GM19455 (cell line): ENCODE measurements around the gene RABGAP1L.

Source experiments
- ATAC-seq: cut with Tn5 transposase; IDR thresholded peaks from one replicate; pipeline ENCODE4 v1.9.1; 2021; ENCODE audit not compliant: unreplicated experiment

The RABGAP1L gene

GRCh38 chr1:174194461-174194860 is 35.1 kb downstream of the RABGAP1L start:
- no peak for ATAC-seq

DNA sequence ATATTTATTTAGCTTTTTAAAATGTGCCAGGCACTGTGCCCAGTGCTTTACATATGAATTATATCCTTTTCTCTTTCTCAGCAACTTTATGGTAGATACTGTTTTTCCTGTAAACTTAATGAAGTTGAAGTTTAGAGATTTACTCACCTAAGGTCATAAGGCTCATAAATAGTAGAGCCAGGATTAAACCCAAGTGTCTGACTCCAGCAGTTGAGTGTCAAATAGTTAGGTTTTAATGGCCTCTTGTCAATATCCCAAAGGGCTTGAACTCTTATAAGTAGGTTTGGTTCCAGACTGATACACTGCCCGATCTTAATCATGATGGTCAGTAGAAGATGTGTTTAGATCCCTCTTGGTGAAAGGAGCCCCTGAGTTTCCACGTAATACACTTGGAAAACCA is 37.8 kb downstream of the RABGAP1L start:
- ATAC-seq = no peak

DNA sequence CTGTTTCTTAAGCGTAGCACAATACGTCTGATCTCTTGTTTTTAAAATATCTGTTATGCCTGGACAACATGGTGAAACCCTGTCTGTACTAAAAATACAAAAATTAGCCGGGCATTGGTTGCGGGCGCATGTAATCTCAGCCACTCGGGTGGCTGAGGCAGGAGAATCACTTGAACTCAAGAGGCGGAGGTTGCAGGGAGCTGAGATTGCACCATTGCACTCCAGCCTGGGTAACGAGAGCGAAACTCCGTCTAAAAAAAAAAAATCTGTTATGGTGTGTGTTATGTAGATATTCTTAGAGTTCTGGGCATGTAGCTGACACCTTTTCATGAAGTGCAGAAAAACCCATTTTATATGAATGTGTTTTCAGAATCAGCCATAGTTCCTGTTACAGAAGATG is 38.2 kb downstream of the RABGAP1L start:
- no peak for ATAC-seq

DNA sequence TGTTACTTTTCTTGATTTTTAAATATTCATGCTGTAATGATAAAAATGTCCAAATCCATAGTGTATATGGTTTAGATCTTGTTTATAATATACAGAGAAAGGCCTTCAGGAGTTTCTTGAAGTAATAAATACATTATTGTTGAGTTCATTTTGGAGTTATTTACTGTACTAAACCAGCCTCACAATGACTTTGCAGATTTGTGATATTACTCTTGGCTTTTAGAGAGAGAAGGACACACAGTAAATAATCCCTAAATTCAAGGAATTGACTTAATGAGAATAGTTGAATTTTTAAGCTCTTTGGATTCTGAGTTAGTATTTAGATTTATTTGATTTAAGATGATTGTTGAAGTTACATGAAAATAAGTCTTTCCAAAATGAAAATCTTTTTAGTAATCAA is 38.9 kb downstream of the RABGAP1L start:
- ATAC-seq = no peak

GRCh38 chr1:174200746-174201145 is 41.4 kb downstream of the RABGAP1L start:
- ATAC-seq = no peak

DNA sequence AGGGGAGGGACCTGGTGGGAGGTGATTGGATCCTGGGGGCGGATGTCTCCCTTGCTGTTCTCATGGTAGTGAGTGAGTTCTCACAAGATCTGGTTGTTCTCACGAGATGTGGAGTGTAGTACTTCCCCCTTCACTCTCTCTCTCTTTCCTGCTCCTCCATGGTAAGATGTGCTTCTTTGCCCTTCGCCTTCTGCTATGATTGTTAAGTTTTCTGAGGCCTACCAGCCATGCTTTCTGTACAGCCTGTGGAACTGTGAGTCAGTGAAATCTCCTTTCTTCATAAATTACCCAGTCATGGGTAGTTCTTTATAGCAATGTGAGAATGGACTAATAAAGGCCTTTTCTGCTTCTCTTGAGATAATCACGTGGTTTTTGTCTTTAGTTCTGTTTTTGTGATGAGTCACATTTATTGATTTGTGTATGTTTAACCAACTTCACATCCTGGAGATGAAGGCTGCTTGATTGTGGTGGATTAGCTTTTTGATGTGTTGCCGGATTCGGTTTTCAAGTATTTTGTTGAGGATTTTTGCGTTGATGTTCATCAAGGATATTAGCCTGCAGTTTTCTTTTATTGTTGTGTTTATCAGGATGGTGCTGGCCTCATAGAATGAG is 45.5 kb downstream of the RABGAP1L start:
- no peak for ATAC-seq

DNA sequence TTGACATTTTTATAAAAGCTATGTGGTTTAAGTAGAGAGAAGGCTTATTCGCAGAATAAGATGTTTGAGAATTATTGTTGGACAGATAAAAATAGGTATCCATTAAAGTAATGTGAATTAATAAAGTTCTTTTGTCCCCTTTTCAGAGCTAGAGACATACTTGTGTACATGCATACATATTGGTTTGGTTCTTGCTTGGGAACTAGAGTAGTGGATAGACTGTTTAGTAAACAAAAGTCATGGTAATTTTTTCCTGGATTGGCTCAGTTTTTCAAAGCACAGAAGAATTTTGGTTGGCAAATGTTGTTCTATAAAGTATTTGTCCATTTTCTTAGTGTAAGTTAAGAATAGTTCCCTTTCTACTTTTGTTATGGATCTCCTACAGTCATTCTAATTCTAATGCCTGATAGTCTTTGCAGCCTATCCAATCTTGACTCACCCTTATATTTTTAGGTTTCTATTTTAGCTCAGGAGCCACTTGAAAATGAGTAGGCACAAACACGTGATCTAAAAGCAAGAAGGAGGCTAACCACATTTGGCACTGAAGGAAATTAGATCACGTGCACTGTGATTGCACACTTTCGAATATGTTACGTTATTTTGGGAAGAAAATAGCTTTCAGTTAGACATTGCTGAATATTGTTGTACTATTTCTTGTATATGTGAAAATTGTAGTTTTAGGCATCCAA is 47.0 kb downstream of the RABGAP1L start:
- no peak for ATAC-seq

- ATAC-seq = peak; percentile 64
These were observed 50.2 kb downstream of the RABGAP1L start for GRCh38 chr1:174209347-174210187.

GRCh38 chr1:174211486-174211885 is 52.2 kb downstream of the RABGAP1L start:
- ATAC-seq = no peak

- ATAC-seq = no peak
These were observed 56.4 kb downstream of the RABGAP1L start for GRCh38 chr1:174215766-174216165.

- no peak for ATAC-seq
These were observed 57.9 kb downstream of the RABGAP1L start for GRCh38 chr1:174217248-174217647.

DNA sequence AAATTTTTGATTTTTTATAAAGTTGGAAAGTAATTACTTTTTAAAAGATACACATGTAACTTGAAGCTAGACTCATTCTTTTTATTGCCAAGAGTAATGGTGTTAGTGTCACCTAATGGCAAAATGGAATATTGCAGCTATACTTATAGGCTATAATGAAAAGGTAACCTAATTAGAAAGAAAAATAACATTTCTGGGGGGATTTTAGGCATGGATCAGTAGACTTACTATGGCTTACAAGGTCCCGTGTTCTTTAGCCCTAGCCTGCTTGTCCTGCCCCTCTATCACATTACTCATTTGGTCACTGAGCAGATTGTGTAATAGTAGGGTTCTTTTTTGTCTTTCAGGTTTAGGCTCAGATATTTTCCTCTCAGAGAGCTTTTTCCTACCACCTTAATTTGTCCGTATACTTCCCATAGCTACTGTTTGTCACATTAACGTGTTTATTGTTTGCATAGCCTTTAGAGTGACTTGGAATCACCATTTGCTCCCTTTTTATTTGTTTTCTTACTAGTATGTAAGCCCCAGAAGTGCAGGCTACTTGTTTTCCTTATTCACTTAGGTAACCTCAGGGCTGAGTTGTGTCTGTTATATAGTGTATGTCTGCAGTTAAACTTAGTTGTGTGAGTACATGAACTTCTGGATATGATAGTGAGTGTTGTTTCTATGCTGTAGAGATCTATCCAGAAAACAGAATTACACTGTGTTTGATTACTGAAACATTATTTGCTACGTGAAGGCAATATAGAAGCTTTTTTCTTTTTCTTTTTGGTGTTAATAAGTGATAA is 58.7 kb downstream of the RABGAP1L start:
- ATAC-seq = no peak

GRCh38 chr1:174218983-174219382 is 59.7 kb downstream of the RABGAP1L start:
- no peak for ATAC-seq

- ATAC-seq = no peak
These were observed 60.5 kb downstream of the RABGAP1L start for GRCh38 chr1:174219606-174220370.

GRCh38 chr1:174221681-174222080 is 62.4 kb downstream of the RABGAP1L start:
- ATAC-seq = no peak

- no peak for ATAC-seq
These were observed 63.0 kb downstream of the RABGAP1L start for GRCh38 chr1:174222166-174222949.

- no peak for ATAC-seq
These were observed 65.3 kb downstream of the RABGAP1L start for GRCh38 chr1:174224641-174225040.

DNA sequence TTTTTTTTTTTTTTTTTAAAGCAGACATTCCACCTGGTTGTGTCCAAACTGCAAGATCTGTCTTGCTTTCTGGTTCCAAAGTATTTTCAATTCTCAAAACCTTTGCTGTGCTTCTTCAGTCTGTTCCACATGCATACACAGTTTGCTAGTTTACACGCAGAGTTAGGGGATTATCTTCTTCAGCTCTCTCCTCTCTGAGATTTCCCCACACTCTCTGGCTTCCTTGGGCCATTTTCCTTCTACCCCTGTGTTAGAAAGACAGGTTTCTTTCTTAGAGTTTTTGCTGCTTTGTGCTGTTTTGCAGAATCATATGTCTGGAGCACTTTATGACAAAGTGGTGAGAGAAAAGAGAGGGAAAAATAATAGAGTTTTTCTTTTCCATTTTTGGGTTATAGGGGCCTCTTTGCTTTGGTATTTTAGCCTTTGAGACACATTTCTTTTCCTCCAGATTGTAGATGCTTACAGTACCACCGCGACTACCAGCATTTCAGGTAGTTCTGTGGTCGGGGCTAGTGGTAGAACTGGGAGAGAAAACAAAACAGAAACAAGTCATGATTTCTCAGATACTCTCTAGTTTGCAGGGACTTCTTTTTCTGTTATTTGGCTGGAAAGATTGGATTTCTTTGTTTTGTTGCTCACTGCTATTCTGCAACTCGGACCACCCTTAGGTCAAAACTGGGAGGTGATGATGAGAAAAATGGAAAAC is 66.3 kb downstream of the RABGAP1L start:
- no peak for ATAC-seq

DNA sequence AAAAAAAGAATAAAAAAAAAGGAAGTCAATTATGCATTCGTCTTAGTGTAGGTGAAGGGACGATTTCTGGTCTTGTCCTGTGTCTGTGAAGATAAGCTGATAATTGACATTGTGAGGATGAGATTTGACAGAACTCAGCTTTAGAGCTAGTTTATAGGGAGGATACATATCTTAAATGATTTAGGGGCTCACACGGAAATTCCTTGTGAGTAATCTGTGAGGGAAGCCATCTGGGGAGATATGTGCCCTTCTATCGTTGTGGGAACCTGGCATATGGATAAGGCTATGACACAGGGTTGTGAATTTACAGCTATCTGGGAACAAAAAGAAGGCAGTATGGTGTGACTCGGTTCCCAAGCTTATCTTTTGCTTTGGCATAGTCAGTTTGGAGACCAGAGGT is 71.1 kb downstream of the RABGAP1L start:
- no peak for ATAC-seq
